ENCODE data around the gene NTRK3. TPM values are rescaled to one million over a fixed set of nuclear protein-coding genes. Genes with fewer than 3 reads are reported as not detected.

Gene NTRK3
- total and polyA plus RNA-seq, 12 donors = 1.6 to 8.5 (median 3.3) TPM

DNA sequence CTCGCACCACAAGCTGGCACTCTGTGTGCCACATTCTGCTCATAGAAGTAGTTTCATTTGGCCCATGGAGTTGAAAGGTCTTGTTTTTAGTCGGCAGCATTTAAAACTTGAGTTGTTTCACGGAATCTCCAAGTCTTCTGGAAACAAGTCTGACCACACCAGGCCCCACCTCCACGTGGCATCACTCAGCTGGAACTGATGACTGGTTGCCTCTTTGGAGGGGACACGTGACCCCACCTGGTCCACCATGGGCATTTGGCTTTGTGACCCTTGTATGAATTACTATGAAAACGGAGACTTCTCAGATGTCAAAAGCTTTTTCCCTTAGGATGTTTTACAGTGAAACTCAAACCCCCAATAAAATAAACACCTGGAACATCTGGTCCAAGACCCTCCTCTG is 74.9 kb downstream of the NTRK3 start:
- 56 to 80% (median 76%) methylated on average over 6 of the region's 6 CpGs for WGBS, 4 donors
- intact Hi-C loops (cut with DNase I) = no loop called here
- Histone ChIP-seq H3K4me1 (replicated peaks in 1 of 2) (no peaks in the 10 kb centered on the region), H3K4me3 (no peak overlapping the region), H3K27ac (no peak overlapping the region), H3K9me3 (replicated peaks in 1 of 3) (no peaks in the 10 kb centered on the region), H3K36me3 (replicated peaks in 1 of 2) (no peaks in the 10 kb centered on the region), H3K27me3 (no peaks in the 10 kb centered on the region)
- TF ChIP-seq POLR2A (IDR thresholded peaks at IDR 0.05) = no peak
- TF ChIP-seq, protein P1, sequence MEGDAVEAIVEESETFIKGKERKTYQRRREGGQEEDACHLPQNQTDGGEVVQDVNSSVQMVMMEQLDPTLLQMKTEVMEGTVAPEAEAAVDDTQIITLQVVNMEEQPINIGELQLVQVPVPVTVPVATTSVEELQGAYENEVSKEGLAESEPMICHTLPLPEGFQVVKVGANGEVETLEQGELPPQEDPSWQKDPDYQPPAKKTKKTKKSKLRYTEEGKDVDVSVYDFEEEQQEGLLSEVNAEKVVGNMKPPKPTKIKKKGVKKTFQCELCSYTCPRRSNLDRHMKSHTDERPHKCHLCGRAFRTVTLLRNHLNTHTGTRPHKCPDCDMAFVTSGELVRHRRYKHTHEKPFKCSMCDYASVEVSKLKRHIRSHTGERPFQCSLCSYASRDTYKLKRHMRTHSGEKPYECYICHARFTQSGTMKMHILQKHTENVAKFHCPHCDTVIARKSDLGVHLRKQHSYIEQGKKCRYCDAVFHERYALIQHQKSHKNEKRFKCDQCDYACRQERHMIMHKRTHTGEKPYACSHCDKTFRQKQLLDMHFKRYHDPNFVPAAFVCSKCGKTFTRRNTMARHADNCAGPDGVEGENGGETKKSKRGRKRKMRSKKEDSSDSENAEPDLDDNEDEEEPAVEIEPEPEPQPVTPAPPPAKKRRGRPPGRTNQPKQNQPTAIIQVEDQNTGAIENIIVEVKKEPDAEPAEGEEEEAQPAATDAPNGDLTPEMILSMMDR (IDR thresholded peaks at IDR 0.05) = no peak
- DNase-seq = no peak

DNA sequence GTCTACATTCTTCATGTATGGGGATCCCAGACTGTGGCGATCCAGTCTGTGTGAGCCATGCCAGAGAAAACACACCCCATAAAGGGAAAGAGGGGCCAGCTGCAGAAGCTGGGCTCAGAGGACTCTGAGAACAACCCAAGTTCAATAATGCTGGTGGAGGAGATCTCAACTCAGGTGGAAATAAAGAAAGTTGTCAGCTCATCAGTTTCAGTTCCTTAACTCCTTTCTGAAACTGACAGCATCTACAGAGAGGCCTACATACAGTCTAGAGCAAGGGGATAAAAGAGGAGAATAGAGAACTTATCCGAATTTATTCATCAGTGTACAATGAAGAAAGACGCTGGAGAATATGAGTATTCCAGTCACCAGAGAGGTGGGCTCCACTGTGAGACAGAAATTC is 77.0 kb downstream of the NTRK3 start:
- H3K4me3 ChIP-seq = no peak overlapping the region
- DNase-seq = no peak
- H3K27me3 ChIP-seq = no peaks in the 10 kb centered on the region
- 78 to 92% (median 82%) methylated on average over 3 of the region's 3 CpGs for WGBS, 4 donors
- H3K36me3 ChIP-seq (replicated peaks in 1 of 2) = no peaks in the 10 kb centered on the region
- H3K9me3 ChIP-seq (replicated peaks in 1 of 3) = no peaks in the 10 kb centered on the region
- no peaks in the 10 kb centered on the region for H3K4me1 ChIP-seq (replicated peaks in 1 of 2)
- intact Hi-C loops (cut with DNase I) = no loop called here
- TF ChIP-seq, protein P1 (IDR thresholded peaks at IDR 0.05) = no peak
- no peak for TF ChIP-seq POLR2A (IDR thresholded peaks at IDR 0.05)
- H3K27ac ChIP-seq = no peak overlapping the region

- H3K4me3 ChIP-seq = no peak overlapping the region
- H3K4me1 ChIP-seq (replicated peaks in 1 of 2) = no peaks in the 10 kb centered on the region
- TF ChIP-seq, protein P1 (IDR thresholded peaks at IDR 0.05) = no peak
- TF ChIP-seq POLR2A (IDR thresholded peaks at IDR 0.05) = no peak
- no peak for DNase-seq
- H3K36me3 ChIP-seq (replicated peaks in 1 of 2) = no peaks in the 10 kb centered on the region
- no peaks in the 10 kb centered on the region for H3K27me3 ChIP-seq
- H3K9me3 ChIP-seq (replicated peaks in 1 of 3) = no peaks in the 10 kb centered on the region
- 58 to 69% (median 67%) methylated on average over 5 of the region's 5 CpGs for WGBS, 4 donors
- intact Hi-C loops (cut with DNase I) = no loop called here
- H3K27ac ChIP-seq = no peak overlapping the region
These were observed 77.9 kb downstream of the NTRK3 start for GRCh38 chr15:88178631-88179030.

DNA sequence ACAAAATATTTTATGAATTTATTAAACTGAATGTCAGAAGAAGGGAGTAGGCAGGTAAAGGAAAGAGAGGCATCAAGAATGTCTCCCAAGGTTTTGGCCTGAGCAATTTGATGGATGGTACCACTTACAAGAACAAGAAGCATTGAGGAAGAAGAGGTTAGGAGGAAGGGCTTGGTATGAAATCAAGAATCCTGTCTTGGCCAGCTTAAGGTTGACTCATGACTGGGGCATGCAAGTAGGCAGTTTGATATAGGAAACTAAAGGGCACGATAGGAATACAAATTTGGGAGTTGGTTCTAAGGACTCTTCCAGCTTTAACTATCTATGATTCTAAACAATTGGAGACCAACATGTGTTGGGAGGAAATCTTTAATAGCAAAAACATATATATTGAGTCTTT is 79.1 kb downstream of the NTRK3 start:
- 65 to 82% (median 71%) methylated on average over 1 of the region's 1 CpG for WGBS, 4 donors
- H3K27me3 ChIP-seq = no peaks in the 10 kb centered on the region
- no peaks in the 10 kb centered on the region for H3K9me3 ChIP-seq (replicated peaks in 1 of 3)
- intact Hi-C loops (cut with DNase I) = no loop called here
- no peak for TF ChIP-seq POLR2A (IDR thresholded peaks at IDR 0.05)
- TF ChIP-seq, protein P1 (IDR thresholded peaks at IDR 0.05) = no peak
- no peaks in the 10 kb centered on the region for H3K4me1 ChIP-seq (replicated peaks in 1 of 2)
- no peaks in the 10 kb centered on the region for H3K36me3 ChIP-seq (replicated peaks in 1 of 2)
- no peak for DNase-seq
- no peak overlapping the region for H3K4me3 ChIP-seq
- no peak overlapping the region for H3K27ac ChIP-seq
